MM.1S (cell line): Measurements from ENCODE around the gene ST6GALNAC6.
"Not testable (repeated sequence)": the region's sequence is repeated elsewhere in the genome, so short reads cannot be mapped to it uniquely, and the experiment has no call there.

Source experiments
- DNase-seq: peaks from one replicate; pipeline ENCODE4 v3.0.0-alpha.2; 2015
- H2AFZ ChIP-seq: fragments of 300-600 bp; sonication (generic); 2 replicates; pipeline ENCODE4 v1.6.0; 2016; ENCODE audit warnings: antibody characterized with exemption, low read length
- H3F3A ChIP-seq: fragments of 300-600 bp; sonication (generic); 2 replicates; pipeline ENCODE4 v1.6.1; 2016; ENCODE audit warnings: mild to moderate bottlenecking, antibody characterized with exemption, low read length, moderate library complexity, mixed read lengths; ENCODE audit not compliant: insufficient read depth
- H3K27ac ChIP-seq: fragments of 300-600 bp; sonication (generic); 2 replicates; pipeline ENCODE4 v1.5.1; 2016; ENCODE audit warnings: mild to moderate bottlenecking, low read length
- H3K27me3 ChIP-seq: fragments of 300-600 bp; sonication (generic); replicated peaks from 2 replicates; pipeline ENCODE4 v1.6.0; 2016; ENCODE audit warnings: low read length; ENCODE audit not compliant: insufficient read depth
- H3K36me3 ChIP-seq: fragments of 300-600 bp; sonication (generic); replicated peaks from 2 replicates; pipeline ENCODE4 v1.6.1; 2016; ENCODE audit warnings: mild to moderate bottlenecking, low read length, mixed read lengths; ENCODE audit not compliant: insufficient read depth
- H3K4me1 ChIP-seq: fragments of 300-600 bp; sonication (generic); 2 replicates; pipeline ENCODE4 v1.6.1; 2016; ENCODE audit warnings: low read length, mixed read lengths
- H3K4me2 ChIP-seq: fragments of 300-600 bp; sonication (generic); 2 replicates; pipeline ENCODE4 v1.6.0; 2016; ENCODE audit warnings: low read depth, low read length
- H3K4me3 ChIP-seq: fragments of 300-600 bp; sonication (generic); 2 replicates; pipeline ENCODE4 v1.5.1; 2016; ENCODE audit warnings: low read length, mixed read lengths
- H3K79me2 ChIP-seq: fragments of 300-600 bp; sonication (generic); 2 replicates; pipeline ENCODE4 v1.6.1; 2016; ENCODE audit warnings: mixed run types, low read length, mixed read lengths
- H3K9ac ChIP-seq: fragments of 300-600 bp; sonication (generic); 2 replicates; pipeline ENCODE4 v1.6.1; 2016; ENCODE audit warnings: low read length, mixed read lengths
- H3K9me2 ChIP-seq: fragments of 300-600 bp; sonication (generic); replicated peaks from 2 replicates; pipeline ENCODE4 v1.6.1; 2016; ENCODE audit warnings: mild to moderate bottlenecking, low read length, mixed read lengths; ENCODE audit not compliant: insufficient read depth
- H3K9me3 ChIP-seq: fragments of 300-600 bp; sonication (generic); replicated peaks from 2 replicates; pipeline ENCODE4 v1.6.1; 2016; ENCODE audit warnings: mild to moderate bottlenecking, low read length, mixed read lengths; ENCODE audit not compliant: insufficient read depth
- H4K20me1 ChIP-seq: fragments of 300-600 bp; sonication (generic); 2 replicates; pipeline ENCODE4 v1.6.1; 2016; ENCODE audit warnings: mild to moderate bottlenecking, low read length, moderate library complexity, mixed read lengths; ENCODE audit not compliant: insufficient read depth
- EZH2 ChIP-seq: fragments of 300-600 bp; sonication (generic); optimal IDR thresholded peaks from 2 replicates; pipeline ENCODE3; 2017; ENCODE audit warnings: low read depth, mild to moderate bottlenecking, antibody characterized with exemption, low read length, mixed read lengths
- EZH2phosphoT487 ChIP-seq: fragments of 300-600 bp; sonication (generic); IDR thresholded peaks from 2 replicates; pipeline ENCODE4 v1.6.1; 2018; ENCODE audit warnings: antibody characterized with exemption, low read length
- TF ChIP-seq, protein P1 (sequence below): fragments of 300-600 bp; sonication (generic); IDR thresholded peaks from 2 replicates; pipeline ENCODE4 v1.5.1; 2016; ENCODE audit warnings: antibody characterized with exemption, low read length, mixed read lengths

The ST6GALNAC6 gene

DNA sequence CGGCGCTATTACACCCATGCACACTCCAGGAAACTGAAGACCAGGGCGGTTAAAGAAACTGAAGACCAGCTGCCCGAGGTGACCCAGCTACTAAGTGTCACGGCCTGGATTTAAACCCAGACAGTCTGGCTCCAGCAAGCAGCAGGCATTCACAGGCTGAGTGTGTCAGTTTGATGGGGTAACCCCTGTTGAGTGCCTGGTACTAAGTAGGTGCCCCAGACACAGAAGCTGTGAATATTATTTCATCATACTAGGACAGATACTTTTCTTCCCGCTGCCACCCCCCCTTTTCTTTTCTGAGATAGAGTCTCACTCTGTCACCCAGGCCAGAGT lies 52.3 kb downstream of the ST6GALNAC6 start:
- Histone ChIP-seq H3K9me3 (no peaks in the 10 kb centered on the region), H3K27ac (no peak overlapping the region), H3K4me3 (no peak overlapping the region), H3K36me3 (no peaks in the 10 kb centered on the region), H3K9me2 (no peaks in the 10 kb centered on the region), H3K4me2 (no peak overlapping the region), H4K20me1 (no peaks in the 10 kb centered on the region), H2AFZ (no peak overlapping the region), H3F3A (no peaks in the 10 kb centered on the region), H3K79me2 (no peaks in the 10 kb centered on the region), H3K27me3 (peaks cover 7% of the 10 kb centered on the region; the same call in 1 of the 2 replicates), H3K9ac (no peak overlapping the region), H3K4me1 (no peaks in the 10 kb centered on the region)
- TF ChIP-seq, protein P1, sequence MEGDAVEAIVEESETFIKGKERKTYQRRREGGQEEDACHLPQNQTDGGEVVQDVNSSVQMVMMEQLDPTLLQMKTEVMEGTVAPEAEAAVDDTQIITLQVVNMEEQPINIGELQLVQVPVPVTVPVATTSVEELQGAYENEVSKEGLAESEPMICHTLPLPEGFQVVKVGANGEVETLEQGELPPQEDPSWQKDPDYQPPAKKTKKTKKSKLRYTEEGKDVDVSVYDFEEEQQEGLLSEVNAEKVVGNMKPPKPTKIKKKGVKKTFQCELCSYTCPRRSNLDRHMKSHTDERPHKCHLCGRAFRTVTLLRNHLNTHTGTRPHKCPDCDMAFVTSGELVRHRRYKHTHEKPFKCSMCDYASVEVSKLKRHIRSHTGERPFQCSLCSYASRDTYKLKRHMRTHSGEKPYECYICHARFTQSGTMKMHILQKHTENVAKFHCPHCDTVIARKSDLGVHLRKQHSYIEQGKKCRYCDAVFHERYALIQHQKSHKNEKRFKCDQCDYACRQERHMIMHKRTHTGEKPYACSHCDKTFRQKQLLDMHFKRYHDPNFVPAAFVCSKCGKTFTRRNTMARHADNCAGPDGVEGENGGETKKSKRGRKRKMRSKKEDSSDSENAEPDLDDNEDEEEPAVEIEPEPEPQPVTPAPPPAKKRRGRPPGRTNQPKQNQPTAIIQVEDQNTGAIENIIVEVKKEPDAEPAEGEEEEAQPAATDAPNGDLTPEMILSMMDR, result no peak
- TF ChIP-seq EZH2 (no peak), EZH2phosphoT487 (no peak)
- DNase-seq, result no peak

DNA sequence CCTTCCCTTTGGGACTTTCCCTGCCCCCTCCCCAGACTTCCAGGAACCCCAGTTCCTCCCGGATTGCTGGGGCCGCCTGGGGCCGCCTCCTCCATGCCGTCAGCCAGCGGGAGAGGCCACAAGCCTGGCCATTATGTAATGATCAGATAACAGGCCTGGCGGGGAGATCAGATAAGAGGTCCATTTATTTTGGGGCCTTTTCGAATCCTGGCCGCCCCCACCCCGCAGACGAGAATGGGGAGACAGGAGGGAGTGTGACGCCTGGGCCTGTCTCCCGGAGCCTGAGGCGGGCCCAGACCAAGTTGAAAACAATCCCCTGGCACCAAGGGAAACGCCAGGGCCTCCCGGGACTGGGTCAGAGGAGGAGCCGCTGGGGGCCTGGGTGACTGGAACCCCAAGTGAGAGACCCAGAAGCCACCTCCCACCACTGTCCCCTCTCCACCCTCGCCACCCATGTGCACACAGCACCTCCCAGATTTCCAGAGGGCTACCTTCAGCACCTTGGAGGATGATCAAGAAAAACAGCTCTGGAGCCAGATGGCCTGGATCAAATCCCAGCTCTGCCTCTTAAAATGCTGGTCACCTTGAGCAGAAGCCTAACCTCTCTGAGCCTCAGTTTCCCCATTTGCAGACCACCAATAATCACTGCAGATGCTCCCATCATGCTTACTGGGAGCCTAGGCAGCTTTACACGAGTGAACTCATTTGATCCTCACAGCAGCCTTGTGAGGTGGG lies 52.8 kb downstream of the ST6GALNAC6 start:
- no peak overlapping the region for H3K4me2 ChIP-seq
- no peak overlapping the region for H3K9ac ChIP-seq
- no peak overlapping the region for H3K27ac ChIP-seq
- H2AFZ ChIP-seq, result no peak overlapping the region
- no peaks in the 10 kb centered on the region for H3F3A ChIP-seq
- peaks cover 7% of the 10 kb centered on the region; the same call in 1 of the 2 replicates for H3K27me3 ChIP-seq
- no peaks in the 10 kb centered on the region for H3K9me2 ChIP-seq
- no peaks in the 10 kb centered on the region for H4K20me1 ChIP-seq
- no peaks in the 10 kb centered on the region for H3K79me2 ChIP-seq
- no peaks in the 10 kb centered on the region for H3K9me3 ChIP-seq
- no peak overlapping the region for H3K4me3 ChIP-seq
- no peaks in the 10 kb centered on the region for H3K36me3 ChIP-seq
- no peaks in the 10 kb centered on the region for H3K4me1 ChIP-seq
- no peak for DNase-seq
- TF ChIP-seq EZH2phosphoT487, result no peak
- no peak for TF ChIP-seq EZH2
- TF ChIP-seq, protein P1, result no peak

DNA sequence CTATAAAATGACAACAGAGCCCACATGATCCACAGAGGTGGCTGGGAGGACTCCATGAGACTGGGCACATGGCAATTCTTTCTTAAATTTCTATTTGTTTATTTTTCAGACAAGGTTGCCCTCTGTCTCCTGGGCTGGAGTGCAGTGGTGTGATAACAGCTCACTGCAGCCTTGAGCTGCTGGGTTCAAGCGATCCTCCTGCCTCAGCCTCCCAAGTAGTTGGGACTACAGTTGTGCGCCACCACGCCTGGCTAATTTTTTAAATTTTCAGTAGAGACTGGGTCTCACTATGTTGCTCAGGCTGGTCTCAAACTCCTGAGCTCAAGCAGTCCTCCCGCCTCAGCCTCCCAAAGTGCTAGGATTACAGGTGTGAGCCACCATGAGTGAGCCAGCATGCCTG lies 53.8 kb downstream of the ST6GALNAC6 start:
- H4K20me1 ChIP-seq, H3K4me3 ChIP-seq, H3K9me2 ChIP-seq, H3F3A ChIP-seq, H3K4me2 ChIP-seq, H3K27ac ChIP-seq, H3K9me3 ChIP-seq, DNase-seq, H2AFZ ChIP-seq, H3K36me3 ChIP-seq, H3K79me2 ChIP-seq, H3K9ac ChIP-seq, H3K4me1 ChIP-seq: not testable (repeated sequence)
- peaks cover 10% of the 10 kb centered on the region; the same call in 1 of the 2 replicates for H3K27me3 ChIP-seq

DNA sequence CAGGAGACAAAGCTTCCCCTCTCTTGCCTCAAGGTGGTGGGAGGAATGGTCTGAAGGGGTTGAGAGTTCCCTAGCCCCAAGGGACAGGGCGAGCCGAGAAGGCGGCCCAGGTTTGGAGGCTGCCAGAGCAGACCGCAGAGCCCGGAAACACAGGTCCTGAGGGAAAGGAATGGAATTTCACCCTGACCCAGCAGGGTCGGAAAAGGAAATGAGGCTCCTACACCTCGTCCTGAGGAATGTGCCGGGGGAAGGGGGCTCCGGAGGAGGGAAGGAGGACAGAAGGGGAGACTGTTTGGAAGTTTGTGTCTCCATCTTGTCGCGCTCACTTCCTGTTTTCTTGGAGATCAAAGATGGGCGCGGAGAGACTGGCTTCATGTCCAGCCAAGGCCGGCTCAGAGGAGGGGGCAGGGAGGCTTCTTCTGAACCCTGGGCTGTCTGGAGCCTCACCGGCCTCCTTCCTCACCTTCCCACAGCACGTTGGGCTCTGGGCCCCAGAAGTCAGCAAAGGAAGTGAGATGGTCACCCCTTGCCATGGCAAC lies 54.5 kb downstream of the ST6GALNAC6 start:
- no peak overlapping the region for H3K9ac ChIP-seq
- TF ChIP-seq EZH2 (no peak), EZH2phosphoT487 (no peak)
- TF ChIP-seq, protein P1, result no peak
- H3K9me3 ChIP-seq, result no peaks in the 10 kb centered on the region
- DNase-seq, result no peak
- H3K27ac ChIP-seq, result no peak overlapping the region
- peaks cover 17% of the 10 kb centered on the region; the same call in 1 of the 2 replicates for H3K27me3 ChIP-seq
- no peaks in the 10 kb centered on the region for H3K79me2 ChIP-seq
- no peak overlapping the region for H2AFZ ChIP-seq
- no peaks in the 10 kb centered on the region for H3F3A ChIP-seq
- no peaks in the 10 kb centered on the region for H3K4me1 ChIP-seq
- H3K4me2 ChIP-seq, result no peak overlapping the region
- H3K9me2 ChIP-seq, result no peaks in the 10 kb centered on the region
- H3K36me3 ChIP-seq, result no peaks in the 10 kb centered on the region
- no peaks in the 10 kb centered on the region for H4K20me1 ChIP-seq
- H3K4me3 ChIP-seq, result no peak overlapping the region
